Panc1 (cell line): ENCODE measurements around the gene CMPK1.

Experiments used
- POLR2AphosphoS5 ChIP-seq: IDR thresholded peaks from 2 replicates; pipeline ENCODE4 v1.6.1; 2012; ENCODE audit warnings: mild to moderate bottlenecking, low read depth, low read length, moderate library complexity
- TCF7L2 ChIP-seq: IDR thresholded peaks from 2 replicates; pipeline ENCODE4 v1.6.1; 2011; ENCODE audit warnings: mild to moderate bottlenecking, low read depth, low read length, inconsistent platforms
- TF ChIP-seq, protein P1 (sequence below): fragments of 450-650 bp; IDR thresholded peaks from 2 replicates; pipeline ENCODE4 v1.5.1; 2017; ENCODE audit warnings: mild to moderate bottlenecking
- TF ChIP-seq, protein P2 (sequence below), 2 experiments: IDR thresholded peaks; 2 replicates each; pipeline ENCODE4 v1.6.1; 2011 to 2012; ENCODE audit warnings: low read depth in 2 of 2, control low read depth in 1 of 2, low read length in 1 of 2, mild to moderate bottlenecking in 1 of 2, moderate library complexity in 1 of 2; ENCODE audit not compliant: insufficient read depth in 1 of 2

DNA sequence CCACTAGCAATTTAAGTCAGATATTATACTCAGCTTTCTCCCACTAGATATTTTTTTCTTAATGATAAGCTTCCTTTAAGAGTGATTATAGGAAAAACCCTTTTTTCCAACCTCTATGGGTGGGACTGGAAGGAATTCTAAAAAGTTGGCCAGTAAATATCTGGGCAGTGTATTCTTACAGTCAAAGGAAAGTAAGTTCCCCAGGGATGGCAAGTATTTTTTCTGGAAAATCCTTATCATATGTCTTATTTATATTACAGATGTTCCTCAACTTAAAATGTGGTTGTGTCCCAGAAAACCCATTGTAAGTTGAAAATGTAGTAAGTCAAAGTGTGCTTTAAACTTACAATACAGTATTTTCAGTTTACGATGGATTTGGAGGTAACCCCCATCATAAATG is 29.2 kb downstream of the CMPK1 start:
- TF ChIP-seq, protein P1, sequence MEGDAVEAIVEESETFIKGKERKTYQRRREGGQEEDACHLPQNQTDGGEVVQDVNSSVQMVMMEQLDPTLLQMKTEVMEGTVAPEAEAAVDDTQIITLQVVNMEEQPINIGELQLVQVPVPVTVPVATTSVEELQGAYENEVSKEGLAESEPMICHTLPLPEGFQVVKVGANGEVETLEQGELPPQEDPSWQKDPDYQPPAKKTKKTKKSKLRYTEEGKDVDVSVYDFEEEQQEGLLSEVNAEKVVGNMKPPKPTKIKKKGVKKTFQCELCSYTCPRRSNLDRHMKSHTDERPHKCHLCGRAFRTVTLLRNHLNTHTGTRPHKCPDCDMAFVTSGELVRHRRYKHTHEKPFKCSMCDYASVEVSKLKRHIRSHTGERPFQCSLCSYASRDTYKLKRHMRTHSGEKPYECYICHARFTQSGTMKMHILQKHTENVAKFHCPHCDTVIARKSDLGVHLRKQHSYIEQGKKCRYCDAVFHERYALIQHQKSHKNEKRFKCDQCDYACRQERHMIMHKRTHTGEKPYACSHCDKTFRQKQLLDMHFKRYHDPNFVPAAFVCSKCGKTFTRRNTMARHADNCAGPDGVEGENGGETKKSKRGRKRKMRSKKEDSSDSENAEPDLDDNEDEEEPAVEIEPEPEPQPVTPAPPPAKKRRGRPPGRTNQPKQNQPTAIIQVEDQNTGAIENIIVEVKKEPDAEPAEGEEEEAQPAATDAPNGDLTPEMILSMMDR: no peak
- TF ChIP-seq, protein P2, sequence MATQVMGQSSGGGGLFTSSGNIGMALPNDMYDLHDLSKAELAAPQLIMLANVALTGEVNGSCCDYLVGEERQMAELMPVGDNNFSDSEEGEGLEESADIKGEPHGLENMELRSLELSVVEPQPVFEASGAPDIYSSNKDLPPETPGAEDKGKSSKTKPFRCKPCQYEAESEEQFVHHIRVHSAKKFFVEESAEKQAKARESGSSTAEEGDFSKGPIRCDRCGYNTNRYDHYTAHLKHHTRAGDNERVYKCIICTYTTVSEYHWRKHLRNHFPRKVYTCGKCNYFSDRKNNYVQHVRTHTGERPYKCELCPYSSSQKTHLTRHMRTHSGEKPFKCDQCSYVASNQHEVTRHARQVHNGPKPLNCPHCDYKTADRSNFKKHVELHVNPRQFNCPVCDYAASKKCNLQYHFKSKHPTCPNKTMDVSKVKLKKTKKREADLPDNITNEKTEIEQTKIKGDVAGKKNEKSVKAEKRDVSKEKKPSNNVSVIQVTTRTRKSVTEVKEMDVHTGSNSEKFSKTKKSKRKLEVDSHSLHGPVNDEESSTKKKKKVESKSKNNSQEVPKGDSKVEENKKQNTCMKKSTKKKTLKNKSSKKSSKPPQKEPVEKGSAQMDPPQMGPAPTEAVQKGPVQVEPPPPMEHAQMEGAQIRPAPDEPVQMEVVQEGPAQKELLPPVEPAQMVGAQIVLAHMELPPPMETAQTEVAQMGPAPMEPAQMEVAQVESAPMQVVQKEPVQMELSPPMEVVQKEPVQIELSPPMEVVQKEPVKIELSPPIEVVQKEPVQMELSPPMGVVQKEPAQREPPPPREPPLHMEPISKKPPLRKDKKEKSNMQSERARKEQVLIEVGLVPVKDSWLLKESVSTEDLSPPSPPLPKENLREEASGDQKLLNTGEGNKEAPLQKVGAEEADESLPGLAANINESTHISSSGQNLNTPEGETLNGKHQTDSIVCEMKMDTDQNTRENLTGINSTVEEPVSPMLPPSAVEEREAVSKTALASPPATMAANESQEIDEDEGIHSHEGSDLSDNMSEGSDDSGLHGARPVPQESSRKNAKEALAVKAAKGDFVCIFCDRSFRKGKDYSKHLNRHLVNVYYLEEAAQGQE (IDR thresholded peaks at IDR 0.05; ENCODE audit: insufficient read depth in 1 of 2, low read depth in 2 of 2, low read length in 1 of 2): no peak
- TF ChIP-seq POLR2AphosphoS5 (no peak), TCF7L2 (no peak)
